GM20000 (cell line): ENCODE results near the gene TPP2.

Experiments
- DNase-seq: peaks from one replicate; pipeline ENCODE4 v3.0.0; 2012; ENCODE audit warnings: low spot score
- CTCF ChIP-seq: IDR thresholded peaks from 2 replicates; pipeline ENCODE4 v1.5.1; 2012; ENCODE audit warnings: mild to moderate bottlenecking, control low read depth; ENCODE audit errors: extremely low read depth, missing control alignments

The TPP2 gene

GRCh38 chr13:102690883-102691282 lies 94.1 kb downstream of the TPP2 start:
- DNase-seq, result no peak
- TF ChIP-seq CTCF, result no peak

GRCh38 chr13:102692491-102692826 lies 95.7 kb downstream of the TPP2 start:
- no peak for TF ChIP-seq CTCF
- no peak for DNase-seq

GRCh38 chr13:102693250-102693649 lies 96.5 kb downstream of the TPP2 start:
- TF ChIP-seq CTCF, result no peak
- no peak for DNase-seq

GRCh38 chr13:102693776-102694175 lies 97.0 kb downstream of the TPP2 start:
- TF ChIP-seq CTCF, result no peak
- no peak for DNase-seq

- TF ChIP-seq CTCF, result no peak
Measured at GRCh38 chr13:102694937-102695336, 98.2 kb downstream of the TPP2 start, which contains the start of gene METTL21C. Gene METTL21C, minus strand, starts transcription at chr13:102695044. Its CDS starts 546 bp downstream, at chr13:102694498.

GRCh38 chr13:102696465-102696864 lies 99.7 kb downstream of the TPP2 start:
- no peak for TF ChIP-seq CTCF
- DNase-seq, result no peak

More at GRCh38 chr13:102694937-102695336, 98.2 kb downstream of the TPP2 start, which contains the start of gene METTL21C:
- no peak for DNase-seq

GRCh38 chr13:102697264-102697663 lies 100.5 kb downstream of the TPP2 start:
- TF ChIP-seq CTCF, result no peak
- no peak for DNase-seq
